PC-9 (cell line): ENCODE data around the gene AGAP2. TPM values are rescaled to one million over a fixed set of nuclear protein-coding genes. Genes with fewer than 3 reads are reported as not detected.

ENCODE experiments used
- BruUV-seq: library from RNA; stranded (reverse); fragments of 400-500 nt; replicated peaks from 2 replicates; lab custom pipeline; 2021; lab: Mats Ljungman, UMichigan
- CTCF ChIA-PET: fragments of 300-600 bp; sonication (Branson Sonifier 250); formaldehyde crosslinking; loops from one replicate; lab custom pipeline; 2022; ENCODE audit warnings: antibody characterized with exemption; lab: Charles Lee
- POLR2A ChIA-PET: fragments of 300-600 bp; sonication (Branson Sonifier 250); formaldehyde crosslinking; loops from one replicate; lab custom pipeline; 2022; ENCODE audit warnings: antibody characterized with exemption; ENCODE audit not compliant: unreplicated experiment; lab: Charles Lee
- DNase-seq, 2 experiments: peaks; one replicate each; pipeline versions ENCODE4 v3.0.0 to v3.0.0-alpha.2; 2015 to 2022; ENCODE audit warnings: mixed read lengths in 1 of 2
- H2AFZ ChIP-seq: fragments of 200-600 bp; sonication (generic); 2 replicates; pipeline ENCODE4 v1.8.1; 2017; ENCODE audit warnings: antibody characterized with exemption
- H3F3A ChIP-seq: fragments of 200-600 bp; sonication (generic); 2 replicates; pipeline ENCODE4 v1.8.1; 2017; ENCODE audit warnings: antibody characterized with exemption, mild to moderate bottlenecking, low read depth; ENCODE audit not compliant: insufficient read depth
- H3K27ac ChIP-seq: fragments of 200-600 bp; sonication (generic); 2 replicates; pipeline ENCODE4 v1.6.1; 2016; ENCODE audit warnings: mixed run types
- H3K27me3 ChIP-seq: fragments of 200-600 bp; sonication (generic); 2 replicates; pipeline ENCODE4 v1.6.1; 2016; ENCODE audit warnings: low read depth, mixed run types; ENCODE audit not compliant: insufficient read depth
- H3K36me3 ChIP-seq: fragments of 200-600 bp; sonication (generic); 2 replicates; pipeline ENCODE4 v1.6.1; 2016; ENCODE audit warnings: low read depth, mixed run types
- H3K4me1 ChIP-seq: fragments of 200-600 bp; sonication (generic); replicated peaks from 2 replicates; pipeline ENCODE4 v1.6.1; 2016; ENCODE audit warnings: mixed run types; ENCODE audit not compliant: insufficient read depth
- H3K4me2 ChIP-seq: fragments of 200-600 bp; sonication (generic); 2 replicates; pipeline ENCODE4 v1.6.1; 2017; ENCODE audit warnings: mixed run types
- H3K4me3 ChIP-seq: fragments of 200-600 bp; sonication (generic); 2 replicates; pipeline ENCODE4 v1.6.1; 2016; ENCODE audit warnings: mixed run types
- H3K79me2 ChIP-seq: fragments of 200-600 bp; sonication (generic); 2 replicates; pipeline ENCODE4 v1.6.1; 2017; ENCODE audit warnings: low read depth, mixed run types
- H3K9me2 ChIP-seq: fragments of 200-600 bp; sonication (generic); 2 replicates; pipeline ENCODE4 v1.8.1; 2017; ENCODE audit warnings: mild to moderate bottlenecking; ENCODE audit not compliant: insufficient read depth
- H3K9me3 ChIP-seq: fragments of 200-600 bp; sonication (generic); 2 replicates; pipeline ENCODE4 v1.8.1; 2016; ENCODE audit warnings: low read depth; ENCODE audit not compliant: insufficient read depth
- H4K20me1 ChIP-seq: fragments of 200-600 bp; sonication (generic); 2 replicates; pipeline ENCODE4 v1.8.1; 2017; ENCODE audit not compliant: insufficient read depth
- EZH2 ChIP-seq: fragments of 200-600 bp; sonication (generic); IDR thresholded peaks from 2 replicates; pipeline ENCODE4 v1.8.0; 2017; ENCODE audit warnings: antibody characterized with exemption, low read depth
- intact Hi-C: fragments of 100-400 bp; cut with micrococcal nuclease; formaldehyde crosslinking; loops from one replicate; pipeline ENCODE4 v1.10.0; 2022; ENCODE audit not compliant: unreplicated experiment
- total RNA-seq: library from RNA; stranded (reverse); gene quantifications from 2 replicates; pipeline ENCODE4 v1.2.3, GENCODE V29; 2021
- TF ChIP-seq, protein P1 (sequence below): fragments of 200-600 bp; sonication (generic); conservative IDR thresholded peaks from 2 replicates; pipeline ENCODE4 v1.6.1; 2017; ENCODE audit warnings: mixed run types, antibody characterized with exemption, mild to moderate bottlenecking, moderate library complexity

The AGAP2 gene
- total RNA-seq, 1 experiment from 2014 or later: 0.50 TPM

- CTCF ChIA-PET: no interaction called here
- H3K4me1 ChIP-seq: no peaks in the 10 kb centered on the region; the same call in 1 of the 2 replicates
- H2AFZ ChIP-seq: no peak overlapping the region
- H3K79me2 ChIP-seq: no peaks in the 10 kb centered on the region
- intact Hi-C loops: no loop called here
- no peak for DNase-seq
- H3K27ac ChIP-seq: no peak overlapping the region
- TF ChIP-seq, protein P1, sequence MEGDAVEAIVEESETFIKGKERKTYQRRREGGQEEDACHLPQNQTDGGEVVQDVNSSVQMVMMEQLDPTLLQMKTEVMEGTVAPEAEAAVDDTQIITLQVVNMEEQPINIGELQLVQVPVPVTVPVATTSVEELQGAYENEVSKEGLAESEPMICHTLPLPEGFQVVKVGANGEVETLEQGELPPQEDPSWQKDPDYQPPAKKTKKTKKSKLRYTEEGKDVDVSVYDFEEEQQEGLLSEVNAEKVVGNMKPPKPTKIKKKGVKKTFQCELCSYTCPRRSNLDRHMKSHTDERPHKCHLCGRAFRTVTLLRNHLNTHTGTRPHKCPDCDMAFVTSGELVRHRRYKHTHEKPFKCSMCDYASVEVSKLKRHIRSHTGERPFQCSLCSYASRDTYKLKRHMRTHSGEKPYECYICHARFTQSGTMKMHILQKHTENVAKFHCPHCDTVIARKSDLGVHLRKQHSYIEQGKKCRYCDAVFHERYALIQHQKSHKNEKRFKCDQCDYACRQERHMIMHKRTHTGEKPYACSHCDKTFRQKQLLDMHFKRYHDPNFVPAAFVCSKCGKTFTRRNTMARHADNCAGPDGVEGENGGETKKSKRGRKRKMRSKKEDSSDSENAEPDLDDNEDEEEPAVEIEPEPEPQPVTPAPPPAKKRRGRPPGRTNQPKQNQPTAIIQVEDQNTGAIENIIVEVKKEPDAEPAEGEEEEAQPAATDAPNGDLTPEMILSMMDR: no peak
- TF ChIP-seq EZH2: no peak
- POLR2A ChIA-PET: no interaction called here
- no peaks in the 10 kb centered on the region; the same call in none of the 2 replicates for H4K20me1 ChIP-seq
- no peaks in the 10 kb centered on the region for H3F3A ChIP-seq
- H3K9me2 ChIP-seq: no peaks in the 10 kb centered on the region
- peaks cover 20% of the 10 kb centered on the region for H3K27me3 ChIP-seq
- H3K36me3 ChIP-seq: no peaks in the 10 kb centered on the region
- no peaks in the 10 kb centered on the region for H3K9me3 ChIP-seq
- no peak overlapping the region for H3K4me3 ChIP-seq
- no peak overlapping the region for H3K4me2 ChIP-seq
- no TSS peak for BruUV-seq
Observed at GRCh38 chr12:57760347-57760982, 21.9 kb upstream of the AGAP2 start.

DNA sequence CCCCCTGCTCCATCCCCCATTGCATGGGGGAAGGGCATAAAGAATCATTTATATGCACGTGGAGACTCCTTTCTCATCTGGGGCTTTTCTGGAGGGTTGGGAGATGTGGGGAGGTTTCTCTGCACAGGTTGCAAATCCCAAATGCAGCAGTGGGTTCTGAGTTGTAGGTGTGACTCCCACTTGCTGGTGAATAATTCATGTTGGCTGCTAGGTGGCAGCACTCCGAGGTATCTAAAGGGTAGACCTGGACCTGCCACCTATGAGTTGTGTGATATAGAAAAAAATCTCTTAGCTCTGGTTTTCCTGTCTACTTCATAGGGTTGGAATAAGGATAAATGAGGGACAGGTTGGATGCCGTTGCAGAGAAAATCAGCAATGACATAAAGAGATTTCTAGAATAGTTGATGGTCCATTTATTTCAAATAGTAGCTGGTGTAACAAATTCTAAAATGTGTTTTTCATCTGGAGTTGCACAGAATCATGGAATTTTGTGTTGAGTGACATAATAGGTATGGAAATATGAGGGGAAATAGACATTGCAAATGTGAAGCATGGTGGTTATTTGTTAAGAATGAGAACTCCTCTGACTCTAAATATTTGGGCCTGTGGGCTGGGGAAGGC, 20.9 kb upstream of the AGAP2 start:
- H4K20me1 ChIP-seq: no peaks in the 10 kb centered on the region; the same call in 1 of the 2 replicates
- TF ChIP-seq, protein P1: peak; percentile 74
- TF ChIP-seq EZH2: no peak
- H3K27ac ChIP-seq: no peak overlapping the region
- H3K79me2 ChIP-seq: no peaks in the 10 kb centered on the region
- no peak overlapping the region for H2AFZ ChIP-seq
- BruUV-seq: no TSS peak
- H3K4me3 ChIP-seq: no peak overlapping the region
- CTCF ChIA-PET: interaction anchor here (0.6 kb wide), 3 partner anchors 10 to 46 kb away, joined by 3 to 9 read pairs (median 4); no protein-coding TSS in a partner anchor
- no peaks in the 10 kb centered on the region for H3K9me3 ChIP-seq
- H3K4me1 ChIP-seq: peaks cover 2% of the 10 kb centered on the region
- no peaks in the 10 kb centered on the region for H3K9me2 ChIP-seq
- POLR2A ChIA-PET: interaction anchor here (0.5 to 0.8 kb wide), 5 partner anchors 18 to 1410 kb away, joined by 3 to 8 read pairs (median 5); no protein-coding TSS in a partner anchor
- H3K4me2 ChIP-seq: no peak overlapping the region
- peaks cover 10% of the 10 kb centered on the region for H3K27me3 ChIP-seq
- intact Hi-C loops: no loop called here
- no peaks in the 10 kb centered on the region for H3K36me3 ChIP-seq
- peak in 1 of 2 experiments; percentile 27 for DNase-seq
- peaks cover 2% of the 10 kb centered on the region; the same call in 1 of the 2 replicates for H3F3A ChIP-seq

DNA sequence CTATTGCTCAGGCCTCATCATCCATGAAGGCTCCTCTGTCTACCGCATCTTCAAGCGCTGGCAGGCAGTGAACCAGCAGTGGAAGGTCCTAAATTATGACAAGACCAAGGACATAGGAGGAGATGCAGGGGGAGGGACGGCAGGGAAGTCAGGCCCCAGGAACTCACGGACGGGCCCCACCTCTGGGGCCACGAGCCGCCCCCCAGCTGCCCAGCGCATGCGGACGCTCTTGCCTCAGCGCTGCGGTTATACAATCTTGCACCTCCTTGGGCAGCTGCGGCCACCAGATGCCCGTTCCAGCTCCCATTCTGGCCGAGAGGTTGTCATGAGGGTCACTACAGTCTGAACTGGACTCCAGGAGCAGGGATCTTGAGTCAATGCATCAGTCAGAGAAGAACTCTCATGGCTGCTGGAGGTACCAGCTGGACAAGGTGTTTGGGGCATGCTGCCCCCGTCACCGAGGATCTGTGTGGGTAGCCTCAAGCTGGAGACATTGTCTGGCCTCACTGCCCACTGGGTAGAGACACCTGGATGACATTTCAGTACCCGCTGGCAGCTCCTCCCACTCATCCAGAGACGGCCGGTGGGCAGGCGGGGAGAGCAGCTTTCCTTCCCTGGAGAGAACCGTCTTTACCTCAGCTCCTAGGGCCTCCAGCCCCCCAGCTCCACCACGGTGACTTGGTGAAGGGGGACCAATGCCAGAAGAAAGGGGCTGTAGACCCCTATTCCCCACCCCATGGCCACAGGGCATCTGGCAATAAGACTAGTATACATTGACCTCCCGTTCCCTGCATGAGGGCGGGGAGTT, 20.2 kb upstream of the AGAP2 start:
- CTCF ChIA-PET: no interaction called here

More for the DNA sequence above, 20.2 kb upstream of the AGAP2 start:
- intact Hi-C loops: no loop called here
- TF ChIP-seq, protein P1: no peak
- TF ChIP-seq EZH2: no peak
- peaks cover 9% of the 10 kb centered on the region; the same call in 1 of the 2 replicates for H3F3A ChIP-seq
- no peaks in the 10 kb centered on the region for H3K9me3 ChIP-seq
- H3K27ac ChIP-seq: no peak overlapping the region
- H2AFZ ChIP-seq: no peak overlapping the region
- H3K4me3 ChIP-seq: no peak overlapping the region
- H3K79me2 ChIP-seq: no peaks in the 10 kb centered on the region
- no TSS peak for BruUV-seq
- POLR2A ChIA-PET: interaction anchor here (0.6 to 0.8 kb wide), 3 partner anchors 20 to 179 kb away, joined by 5 to 8 read pairs (median 6); no protein-coding TSS in a partner anchor
- DNase-seq: no peak
- H3K4me1 ChIP-seq: peaks cover 9% of the 10 kb centered on the region
- no peaks in the 10 kb centered on the region; the same call in 1 of the 2 replicates for H4K20me1 ChIP-seq
- no peaks in the 10 kb centered on the region for H3K36me3 ChIP-seq
- H3K4me2 ChIP-seq: no peak overlapping the region
- H3K27me3 ChIP-seq: peaks cover 3% of the 10 kb centered on the region; the same call in 1 of the 2 replicates
- no peaks in the 10 kb centered on the region for H3K9me2 ChIP-seq
